ENCODE results near the gene HOXB7. TPM values are rescaled to one million over a fixed set of nuclear protein-coding genes. Genes with fewer than 3 reads are reported as not detected.

Gene HOXB7
- total and polyA plus RNA-seq, 10 of the 15 experiments (the other 5 are each of a cell fraction or from before 2014, with no cell fraction given), result 2.8 to 7.4 (median 4.2) TPM

GRCh38 chr17:48578616-48579470 lies 32.0 kb downstream of the HOXB7 start (continued):
- no peak for TF ChIP-seq BCLAF1 (IDR thresholded peaks at IDR 0.05)
- no peak for TF ChIP-seq NKRF (conservative IDR thresholded peaks at IDR 0.05)
- no peak for TF ChIP-seq FOS (IDR thresholded peaks at IDR 0.05; ENCODE audit: borderline replicate concordance, extremely low read depth, insufficient read length)
- TF ChIP-seq TCF3 (IDR thresholded peaks at IDR 0.05; ENCODE audit: borderline replicate concordance, insufficient read depth, low read depth, low read length), result no peak
- no peak for TF ChIP-seq RELA (IDR thresholded peaks at IDR 0.05; ENCODE audit: borderline replicate concordance, partially characterized antibody)
- TF ChIP-seq RAD51 (IDR thresholded peaks at IDR 0.05), result no peak
- no peak for TF ChIP-seq SIX5 (IDR thresholded peaks at IDR 0.05; ENCODE audit: low read depth, low read length, severe bottlenecking)
- TF ChIP-seq POLR2A (IDR thresholded peaks at IDR 0.05; ENCODE audit: low read depth, low read length), result 0 out of 2 replicates have a peak, but pooled peaks have one; percentile 33
- 0 out of 2 replicates have a peak, but pooled peaks have one; percentile 13 for TF ChIP-seq TBL1XR1 (IDR thresholded peaks at IDR 0.05; ENCODE audit: low read depth, low read length)
- no peak for TF ChIP-seq REST (IDR thresholded peaks at IDR 0.05; ENCODE audit: low read depth, low read length)
- TF ChIP-seq ATF2 (IDR thresholded peaks at IDR 0.05; ENCODE audit: low read length), result no peak
- no peak for TF ChIP-seq MXI1 (IDR thresholded peaks at IDR 0.05; ENCODE audit: low read depth, low read length)
- TF ChIP-seq PML (IDR thresholded peaks at IDR 0.05; ENCODE audit: low read length), result no peak
- TF ChIP-seq LARP7 (IDR thresholded peaks at IDR 0.05), result 0 out of 2 replicates have a peak, but pooled peaks have one; percentile 21

All from GM12878 (cell line).